Fibroblast of lung (primary cell): ENCODE measurements around the gene PABPC1L. TPM values are rescaled to one million over a fixed set of nuclear protein-coding genes. Genes with fewer than 3 reads are reported as not detected.

ENCODE experiments used
- DNase-seq, 2 donors: peaks; one replicate each; pipeline versions ENCODE4 v3.0.0 to v3.0.0-alpha.2; 2010; ENCODE audit warnings: low read depth in 2 of 2
- H2AFZ ChIP-seq: 2 replicates; pipeline ENCODE4 v1.5.1; 2012; ENCODE audit warnings: low read length, control low read depth, inconsistent platforms
- H3K27ac ChIP-seq: 2 replicates; pipeline ENCODE4 v1.5.1; 2011; ENCODE audit warnings: low read length, control low read depth; ENCODE audit not compliant: insufficient read depth
- H3K27me3 ChIP-seq: 2 replicates; pipeline ENCODE4 v1.5.1; 2011; ENCODE audit warnings: mild to moderate bottlenecking, low read length; ENCODE audit not compliant: control insufficient read depth, insufficient read depth
- H3K36me3 ChIP-seq: 2 replicates; pipeline ENCODE4 v1.5.1; 2011; ENCODE audit warnings: low read length; ENCODE audit not compliant: control insufficient read depth, insufficient read depth
- H3K4me1 ChIP-seq: 2 replicates; pipeline ENCODE4 v1.5.1; 2011; ENCODE audit warnings: low read length; ENCODE audit not compliant: control insufficient read depth, insufficient read depth; ENCODE audit errors: extremely low read depth
- H3K4me2 ChIP-seq: 2 replicates; pipeline ENCODE4 v1.5.1; 2011; ENCODE audit warnings: low read length, control low read depth; ENCODE audit not compliant: insufficient read depth; ENCODE audit errors: extremely low read depth
- H3K4me3 ChIP-seq, 4 experiments: fragments of 200-600 bp in 1 of 4; sonication (generic) in 1 of 4; replicated peaks in 1 of 4; 2 replicates each; pipeline ENCODE4 v1.5.1; 2011 to 2016; ENCODE audit warnings: low read length in 4 of 4, low read depth in 3 of 4, mild to moderate bottlenecking in 3 of 4, control low read depth in 2 of 4, inconsistent platforms in 1 of 4, mixed read lengths in 1 of 4; ENCODE audit not compliant: insufficient read depth in 1 of 4; ENCODE audit errors: control extremely low read depth in 1 of 4
- H3K79me2 ChIP-seq: 2 replicates; pipeline ENCODE4 v1.5.1; 2012; ENCODE audit warnings: mild to moderate bottlenecking, low read length, inconsistent platforms; ENCODE audit not compliant: control insufficient read depth, insufficient read depth
- H3K9ac ChIP-seq: 2 replicates; pipeline ENCODE4 v1.5.1; 2011; ENCODE audit warnings: mild to moderate bottlenecking, low read length, control low read depth; ENCODE audit not compliant: insufficient read depth
- H3K9me3 ChIP-seq: 2 replicates; pipeline ENCODE4 v1.5.1; 2012; ENCODE audit warnings: low read depth, low read length; ENCODE audit not compliant: control insufficient read depth, insufficient read depth
- H4K20me1 ChIP-seq: 2 replicates; pipeline ENCODE4 v1.5.1; 2011; ENCODE audit warnings: low read length; ENCODE audit not compliant: control insufficient read depth, insufficient read depth; ENCODE audit errors: extremely low read depth
- EZH2 ChIP-seq: IDR thresholded peaks from 2 replicates; pipeline ENCODE4 v1.5.1; 2012; ENCODE audit warnings: low read length, control low read depth, mild to moderate bottlenecking; ENCODE audit errors: missing control alignments
- polyA plus RNA-seq, 2 donors: library from polyadenylated mRNA; depleted of rRNA in 1 of 2; stranded (reverse) in 1 of 2; unstranded in 1 of 2; fragments of >200 nt; gene quantifications; 2 replicates each; pipeline ENCODE4 v1.2.1, GENCODE V29; 2011 to 2012; ENCODE audit warnings: missing spikeins in 1 of 2
- total RNA-seq: library from RNA; depleted of rRNA; stranded (reverse); fragments of >200 nt; gene quantifications from 2 replicates; pipeline ENCODE4 v1.2.1, GENCODE V29; 2014
- TF ChIP-seq, protein P1 (sequence below), 2 donors: IDR thresholded peaks in 1 of 2; conservative IDR thresholded peaks in 1 of 2; 1 replicate in 1 of 2; 2 replicates in 1 of 2; pipeline ENCODE4 v1.5.1; 2011 to 2012; ENCODE audit warnings: low read length in 2 of 2, control low read depth in 1 of 2, inconsistent platforms in 1 of 2, low read depth in 1 of 2, mild to moderate bottlenecking in 1 of 2

Gene PABPC1L
- total and polyA plus RNA-seq, 2 donors (not counting 1 experiment from before 2014, with no cell fraction given) = 11.6 to 11.9 TPM

GRCh38 chr20:44959082-44959637, 49.3 kb downstream of the PABPC1L start:
- peak overlapping the region; percentile 72 for H2AFZ ChIP-seq
- H3K79me2 ChIP-seq = peaks cover 24% of the 10 kb centered on the region

GRCh38 chr20:44959638-44960102, 49.8 kb downstream of the PABPC1L start:
- Histone ChIP-seq H3K27me3 (no peaks in the 10 kb centered on the region), H4K20me1 (no peaks in the 10 kb centered on the region), H3K9ac (peak overlapping the region; percentile 68), H3K36me3 (peaks cover 3% of the 10 kb centered on the region), H3K27ac (peak overlapping the region; percentile 62), H3K79me2 (peaks cover 24% of the 10 kb centered on the region), H3K4me2 (peak overlapping the region; percentile 76), H3K4me1 (peaks cover 12% of the 10 kb centered on the region), H3K4me3 (peak overlapping the region; percentile 68 to 86 (median 76)), H2AFZ (peak overlapping the region; percentile 72), H3K9me3 (no peaks in the 10 kb centered on the region)
- TF ChIP-seq EZH2 = no peak
- TF ChIP-seq, protein P1, sequence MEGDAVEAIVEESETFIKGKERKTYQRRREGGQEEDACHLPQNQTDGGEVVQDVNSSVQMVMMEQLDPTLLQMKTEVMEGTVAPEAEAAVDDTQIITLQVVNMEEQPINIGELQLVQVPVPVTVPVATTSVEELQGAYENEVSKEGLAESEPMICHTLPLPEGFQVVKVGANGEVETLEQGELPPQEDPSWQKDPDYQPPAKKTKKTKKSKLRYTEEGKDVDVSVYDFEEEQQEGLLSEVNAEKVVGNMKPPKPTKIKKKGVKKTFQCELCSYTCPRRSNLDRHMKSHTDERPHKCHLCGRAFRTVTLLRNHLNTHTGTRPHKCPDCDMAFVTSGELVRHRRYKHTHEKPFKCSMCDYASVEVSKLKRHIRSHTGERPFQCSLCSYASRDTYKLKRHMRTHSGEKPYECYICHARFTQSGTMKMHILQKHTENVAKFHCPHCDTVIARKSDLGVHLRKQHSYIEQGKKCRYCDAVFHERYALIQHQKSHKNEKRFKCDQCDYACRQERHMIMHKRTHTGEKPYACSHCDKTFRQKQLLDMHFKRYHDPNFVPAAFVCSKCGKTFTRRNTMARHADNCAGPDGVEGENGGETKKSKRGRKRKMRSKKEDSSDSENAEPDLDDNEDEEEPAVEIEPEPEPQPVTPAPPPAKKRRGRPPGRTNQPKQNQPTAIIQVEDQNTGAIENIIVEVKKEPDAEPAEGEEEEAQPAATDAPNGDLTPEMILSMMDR (conservative IDR thresholded peaks at IDR 0.05 in 1 of 2, IDR thresholded peaks at IDR 0.05 in 1 of 2; ENCODE audit: low read depth in 1 of 2, low read length in 2 of 2) = peak in 1 of 2 donors; percentile 11
- DNase-seq = peak; percentile 45 to 79

More at GRCh38 chr20:44959082-44959637, 49.3 kb downstream of the PABPC1L start:
- H3K4me1 ChIP-seq = peaks cover 12% of the 10 kb centered on the region
- peak overlapping the region; percentile 68 to 86 (median 76) for H3K4me3 ChIP-seq
- peak overlapping the region; percentile 76 for H3K4me2 ChIP-seq
- peak overlapping the region; percentile 62 for H3K27ac ChIP-seq
- H3K36me3 ChIP-seq = peaks cover 6% of the 10 kb centered on the region
- TF ChIP-seq, protein P1 (conservative IDR thresholded peaks at IDR 0.05 in 1 of 2, IDR thresholded peaks at IDR 0.05 in 1 of 2; ENCODE audit: low read depth in 1 of 2, low read length in 2 of 2) = no peak
- no peak for TF ChIP-seq EZH2
- no peaks in the 10 kb centered on the region for H3K27me3 ChIP-seq
- DNase-seq = peak; percentile 50 to 66
- peak overlapping the region; percentile 13 for H3K9ac ChIP-seq
- no peaks in the 10 kb centered on the region for H3K9me3 ChIP-seq
- H4K20me1 ChIP-seq = no peaks in the 10 kb centered on the region

DNA sequence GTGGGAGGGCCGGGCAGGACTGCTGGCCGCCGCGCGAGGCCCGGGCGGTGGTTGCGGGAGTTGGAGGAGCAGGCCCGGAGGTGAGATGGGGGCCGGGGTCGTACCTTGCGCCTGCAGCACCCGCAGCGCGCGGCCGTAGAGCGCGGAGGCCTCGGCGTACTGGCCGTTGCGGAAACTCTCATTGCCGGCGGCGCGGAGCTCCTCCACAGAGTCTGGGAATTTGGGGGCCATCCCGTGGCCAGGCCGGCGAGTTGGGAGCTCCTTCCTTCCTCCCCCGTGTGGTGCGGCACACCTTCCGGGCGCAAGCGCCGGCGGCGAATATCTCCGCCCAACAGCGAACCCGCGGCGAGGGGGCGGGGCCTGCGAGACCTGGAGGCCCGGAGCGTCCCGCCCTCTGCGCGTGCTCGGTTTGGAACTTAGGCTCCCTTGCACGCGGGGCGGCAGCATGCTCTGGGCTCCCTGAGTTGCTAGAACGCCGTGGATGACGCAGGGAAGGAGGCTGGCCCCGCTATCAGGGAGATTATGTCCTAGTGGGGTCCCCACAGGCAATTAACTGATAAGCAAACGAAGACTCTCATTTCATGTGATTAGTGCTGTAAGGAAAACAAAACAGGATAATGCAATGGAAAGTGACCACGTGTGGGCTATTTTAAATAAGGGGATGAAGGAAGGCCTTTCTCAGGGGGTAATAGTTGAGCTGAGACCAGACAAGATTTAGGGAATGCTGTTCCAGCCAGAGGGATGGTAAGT, 50.4 kb downstream of the PABPC1L start, which contains the start of gene TOMM34:
Gene TOMM34 (minus strand): TSS at position 295 of the 750 bp plus-strand sequence. CDS start 64 bp downstream, at position 231.
- Histone ChIP-seq H3K27ac (peak within 1 kb of the TSS; percentile 62), H4K20me1 (no peaks in the 10 kb centered on the region), H3K4me3 (peak within 1 kb of the TSS; percentile 68 to 86 (median 76)), H3K4me2 (peak within 1 kb of the TSS; percentile 84), H3K27me3 (no peaks in the 10 kb centered on the region), H3K9ac (peak within 1 kb of the TSS; percentile 68), H2AFZ (peak within 1 kb of the TSS; percentile 72), H3K4me1 (peaks cover 12% of the 10 kb centered on the region), H3K36me3 (peaks cover 1% of the 10 kb centered on the region), H3K79me2 (peaks cover 24% of the 10 kb centered on the region), H3K9me3 (no peaks in the 10 kb centered on the region)
- TF ChIP-seq EZH2 = no peak
- TF ChIP-seq, protein P1 (conservative IDR thresholded peaks at IDR 0.05 in 1 of 2, IDR thresholded peaks at IDR 0.05 in 1 of 2; ENCODE audit: low read depth in 1 of 2, low read length in 2 of 2) = no peak
- DNase-seq = peak; percentile 88 to 90
